HG02884 (cell line): ENCODE measurements around the gene PABPC1L.

Experiments used
- ATAC-seq: cut with Tn5 transposase; IDR thresholded peaks from one replicate; pipeline ENCODE4 v1.9.1; 2021; ENCODE audit warnings: mild to moderate bottlenecking, moderate library complexity; ENCODE audit not compliant: unreplicated experiment

Gene PABPC1L

GRCh38 chr20:44900231-44900854 lies 9.5 kb upstream of the PABPC1L start:
- ATAC-seq: no peak

- ATAC-seq: no peak
Observed at GRCh38 chr20:44901974-44902373, 7.9 kb upstream of the PABPC1L start.

- no peak for ATAC-seq
Observed at GRCh38 chr20:44904377-44904776, 5.5 kb upstream of the PABPC1L start.

- no peak for ATAC-seq
Observed at GRCh38 chr20:44908987-44909871, 631 bp upstream of the PABPC1L start.

- no peak for ATAC-seq
Observed at GRCh38 chr20:44910690-44911262, 916 bp downstream of the PABPC1L start.

GRCh38 chr20:44911264-44911921 lies 1.5 kb downstream of the PABPC1L start:
- no peak for ATAC-seq

- ATAC-seq: no peak
Observed at GRCh38 chr20:44912189-44912588, 2.3 kb downstream of the PABPC1L start.

- ATAC-seq: no peak
Observed at GRCh38 chr20:44914924-44915323, 5.1 kb downstream of the PABPC1L start.

- ATAC-seq: no peak
Observed at GRCh38 chr20:44916586-44916985, 6.7 kb downstream of the PABPC1L start.

- ATAC-seq: no peak
Observed at GRCh38 chr20:44917399-44917798, 7.5 kb downstream of the PABPC1L start.

- no peak for ATAC-seq
Observed at GRCh38 chr20:44918342-44918741, 8.5 kb downstream of the PABPC1L start.

GRCh38 chr20:44918761-44919160 lies 8.9 kb downstream of the PABPC1L start:
- ATAC-seq: no peak

- no peak for ATAC-seq
Observed at GRCh38 chr20:44921447-44921846, 11.6 kb downstream of the PABPC1L start.

GRCh38 chr20:44924541-44924940 lies 14.7 kb downstream of the PABPC1L start:
- no peak for ATAC-seq

- no peak for ATAC-seq
Observed at GRCh38 chr20:44928595-44928994, 18.7 kb downstream of the PABPC1L start.

GRCh38 chr20:44930517-44931168 lies 20.8 kb downstream of the PABPC1L start:
- no peak for ATAC-seq

GRCh38 chr20:44931911-44932310 lies 22.1 kb downstream of the PABPC1L start:
- no peak for ATAC-seq

GRCh38 chr20:44932916-44933315 lies 23.1 kb downstream of the PABPC1L start:
- ATAC-seq: no peak

GRCh38 chr20:44936510-44936909 lies 26.6 kb downstream of the PABPC1L start:
- no peak for ATAC-seq

- no peak for ATAC-seq
Observed at GRCh38 chr20:44938637-44939036, 28.8 kb downstream of the PABPC1L start.

GRCh38 chr20:44941120-44941691 lies 31.3 kb downstream of the PABPC1L start:
- ATAC-seq: no peak
